GM12878 (cell line): ENCODE data around the gene GEMIN7.

Experiments used
- BRCA1 ChIP-seq: IDR thresholded peaks from 2 replicates; pipeline ENCODE4 v1.6.1; 2011; ENCODE audit warnings: low read depth, low read length, improper control_type of control experiment
- CTCF ChIP-seq, 3 experiments: IDR thresholded peaks in 2 of 3; conservative IDR thresholded peaks in 1 of 3; 2 replicates each; pipeline ENCODE4 v1.5.1; 2011; ENCODE audit warnings: low read depth in 3 of 3, low read length in 3 of 3, mild to moderate bottlenecking in 3 of 3, control low read depth in 2 of 3, moderate library complexity in 2 of 3, inconsistent platforms in 1 of 3, mixed read lengths in 1 of 3; ENCODE audit not compliant: control insufficient read depth in 2 of 3, insufficient read depth in 1 of 3; ENCODE audit errors: extremely low read depth in 1 of 3
- NR2F1 ChIP-seq: fragments of 450-650 bp; conservative IDR thresholded peaks from 2 replicates; pipeline ENCODE4 v1.6.1; 2017; ENCODE audit warnings: mild to moderate bottlenecking
- PBX3 ChIP-seq: IDR thresholded peaks from 2 replicates; pipeline ENCODE4 v1.6.1; 2011; ENCODE audit warnings: mild to moderate bottlenecking, low read depth, low read length, moderate library complexity; ENCODE audit not compliant: insufficient replicate concordance
- POLR2A ChIP-seq: IDR thresholded peaks from 2 replicates; pipeline ENCODE4 v1.6.1; 2011; ENCODE audit warnings: low read depth, mild to moderate bottlenecking, low read length
- TF ChIP-seq, protein P1 (sequence below): IDR thresholded peaks from 2 replicates; pipeline ENCODE4 v1.6.1; 2012; ENCODE audit warnings: low read depth, low read length, improper control_type of control experiment

GRCh38 chr19:45097450-45097775 is 18.4 kb downstream of the GEMIN7 start:
- no peak for TF ChIP-seq CTCF (IDR thresholded peaks at IDR 0.05 in 2 of 3, conservative IDR thresholded peaks at IDR 0.05 in 1 of 3; ENCODE audit: control insufficient read depth in 2 of 3, extremely low read depth in 1 of 3, insufficient read depth in 1 of 3, low read depth in 3 of 3, low read length in 3 of 3)
- no peak for TF ChIP-seq BRCA1
- TF ChIP-seq, protein P1, sequence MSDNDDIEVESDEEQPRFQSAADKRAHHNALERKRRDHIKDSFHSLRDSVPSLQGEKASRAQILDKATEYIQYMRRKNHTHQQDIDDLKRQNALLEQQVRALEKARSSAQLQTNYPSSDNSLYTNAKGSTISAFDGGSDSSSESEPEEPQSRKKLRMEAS = no peak
- no peak for TF ChIP-seq NR2F1
- TF ChIP-seq POLR2A = no peak
- TF ChIP-seq PBX3 = no peak
